HG02610 (cell line): ENCODE data around the gene DNAJB11.
"Not testable (repeated sequence)": the region's sequence is repeated elsewhere in the genome, so short reads cannot be mapped to it uniquely, and the experiment has no call there.

Source experiments
- ATAC-seq: cut with Tn5 transposase; IDR thresholded peaks from one replicate; pipeline ENCODE4 v1.9.1; 2021; ENCODE audit warnings: mild to moderate bottlenecking, moderate library complexity; ENCODE audit not compliant: unreplicated experiment

The DNAJB11 gene

GRCh38 chr3:186570096-186570940, at the start of gene DNAJB11:
Gene DNAJB11, plus strand, starts transcription at chr3:186570720. Its CDS starts 178 bp downstream, at chr3:186570898.
- ATAC-seq = peak; percentile 89

GRCh38 chr3:186520957-186521842, 49.3 kb upstream of the DNAJB11 start:
- ATAC-seq = peak; percentile 64

- ATAC-seq = no peak
Measured at GRCh38 chr3:186523022-186523421, 47.5 kb upstream of the DNAJB11 start.

GRCh38 chr3:186523434-186523833, 47.1 kb upstream of the DNAJB11 start:
- no peak for ATAC-seq

- ATAC-seq = no peak
Measured at GRCh38 chr3:186524616-186525015, 45.9 kb upstream of the DNAJB11 start.

GRCh38 chr3:186525369-186526255, 44.9 kb upstream of the DNAJB11 start:
- peak; percentile 30 for ATAC-seq

GRCh38 chr3:186526256-186526606, 44.3 kb upstream of the DNAJB11 start:
- peak; percentile 40 for ATAC-seq

GRCh38 chr3:186529201-186529999, 41.1 kb upstream of the DNAJB11 start:
- no peak for ATAC-seq

- ATAC-seq = no peak
Measured at GRCh38 chr3:186530415-186530814, 40.1 kb upstream of the DNAJB11 start.

- not testable (repeated sequence) for ATAC-seq
Measured at GRCh38 chr3:186531694-186532093, 38.8 kb upstream of the DNAJB11 start.

GRCh38 chr3:186532598-186533072, 37.9 kb upstream of the DNAJB11 start:
- ATAC-seq = peak; percentile 37

GRCh38 chr3:186534113-186534669, 36.3 kb upstream of the DNAJB11 start:
- ATAC-seq = peak; percentile 77

- no peak for ATAC-seq
Measured at GRCh38 chr3:186536883-186537844, 33.4 kb upstream of the DNAJB11 start.

- peak; percentile 42 for ATAC-seq
Measured at GRCh38 chr3:186538779-186539178, 31.7 kb upstream of the DNAJB11 start.

GRCh38 chr3:186540221-186540834, 30.2 kb upstream of the DNAJB11 start:
- peak; percentile 45 for ATAC-seq

- ATAC-seq = no peak
Measured at GRCh38 chr3:186540835-186541226, 29.7 kb upstream of the DNAJB11 start.

- no peak for ATAC-seq
Measured at GRCh38 chr3:186544281-186544680, 26.2 kb upstream of the DNAJB11 start, which contains the start of gene CRYGS. Gene CRYGS, minus strand, starts transcription at chr3:186544380. Its CDS starts 54 bp downstream, at chr3:186544326.

- ATAC-seq = no peak
Measured at GRCh38 chr3:186549497-186549896, 21.0 kb upstream of the DNAJB11 start.
